GM04503 (cell line): ENCODE measurements around the gene OR4C5.
"Not testable (repeated sequence)": the region's sequence is repeated elsewhere in the genome, so short reads cannot be mapped to it uniquely, and the experiment has no call there.

ENCODE experiments used
- DNase-seq: peaks from one replicate; pipeline ENCODE4 v3.0.0-alpha.2; 2012; ENCODE audit warnings: low read depth

Gene OR4C5

GRCh38 chr11:48366365-48366764, at the start of gene OR4C5:
Gene OR4C5 (minus strand): TSS chr11:48366465. CDS start chr11:48366465, 0 bp downstream.
- no peak for DNase-seq

DNA sequence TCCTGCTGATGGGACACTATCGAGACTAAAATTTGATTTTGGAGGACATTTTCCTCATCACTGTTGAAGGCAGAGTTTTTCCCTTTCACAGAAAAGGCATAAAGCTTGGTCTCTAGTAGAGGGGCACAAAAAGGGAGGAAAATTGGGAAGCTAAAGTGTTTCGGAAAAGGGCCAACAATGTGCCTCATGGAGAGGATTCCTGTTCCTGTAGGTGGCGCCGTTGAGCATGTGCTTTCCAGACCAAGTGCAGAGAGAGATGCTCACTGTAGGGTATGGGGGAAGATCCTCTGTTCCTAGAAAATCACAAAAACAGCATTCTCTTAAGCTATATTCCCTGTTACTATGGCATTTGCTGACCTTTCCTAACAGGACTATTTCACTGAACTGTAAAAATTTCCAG, 18.4 kb upstream of the OR4C5 start:
- DNase-seq = no peak

DNA sequence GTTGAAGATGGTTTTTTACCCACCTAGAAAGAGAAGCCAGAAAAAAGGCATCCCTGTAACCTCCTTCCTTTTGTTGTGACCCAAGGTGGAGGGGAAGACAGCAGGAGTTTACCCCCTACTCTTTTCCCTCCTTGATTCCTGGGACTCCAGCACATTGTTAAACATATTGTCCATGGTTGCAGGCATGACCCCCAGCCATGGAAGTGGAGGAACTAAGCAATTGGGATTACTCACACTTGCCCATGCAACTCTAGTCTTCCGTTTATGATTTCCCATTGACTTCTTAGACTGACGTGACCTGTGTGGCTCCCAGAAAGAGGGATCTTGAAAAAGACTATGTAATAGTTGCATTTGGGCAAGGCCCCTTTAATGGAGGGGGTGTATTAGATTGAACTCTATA, 17.9 kb upstream of the OR4C5 start:
- not testable (repeated sequence) for DNase-seq

- DNase-seq = not testable (repeated sequence)
These were observed 5.0 kb downstream of the OR4C5 start for GRCh38 chr11:48361289-48361688.

- DNase-seq = no peak
These were observed 11.6 kb downstream of the OR4C5 start for GRCh38 chr11:48354677-48355076.

- DNase-seq = no peak
These were observed 12.3 kb downstream of the OR4C5 start for GRCh38 chr11:48354013-48354412.

DNA sequence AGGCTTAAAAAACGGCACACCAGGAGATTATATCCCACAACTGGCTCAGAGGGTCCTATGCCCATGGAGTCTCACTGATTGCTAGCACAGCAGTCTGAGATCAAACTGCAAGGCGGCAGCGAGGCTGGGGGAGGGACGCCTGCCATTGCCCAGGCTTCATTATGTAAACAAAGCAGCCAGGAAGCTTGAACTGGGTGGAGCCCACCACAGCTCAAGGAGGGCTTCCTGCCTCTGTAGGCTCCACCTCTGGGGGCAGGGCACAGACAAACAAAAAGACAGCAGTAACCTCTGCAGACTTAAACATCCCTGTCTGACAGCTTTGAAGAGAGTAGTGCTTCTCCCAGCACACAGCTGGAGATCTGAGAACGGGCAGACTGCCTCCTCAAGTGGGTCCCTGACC, 20.0 kb downstream of the OR4C5 start:
- not testable (repeated sequence) for DNase-seq

DNA sequence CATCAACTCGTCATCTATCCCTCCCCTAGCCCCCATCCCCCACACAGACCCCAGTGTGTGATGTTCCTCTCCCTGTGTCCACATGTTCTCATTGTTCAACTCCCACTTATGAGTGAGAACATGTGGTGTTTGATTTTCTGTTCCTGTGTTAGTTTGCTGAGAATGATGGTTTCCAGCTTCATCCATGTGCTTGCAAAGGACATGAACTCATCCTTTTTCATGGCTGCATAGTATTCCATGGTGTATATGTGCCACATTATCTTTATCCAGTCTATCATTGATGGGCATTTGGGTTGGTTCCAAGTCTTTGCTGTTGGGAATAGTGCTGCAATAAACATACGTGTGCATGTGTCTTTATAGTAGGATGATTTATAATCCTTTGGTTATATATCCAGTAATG, 23.8 kb downstream of the OR4C5 start:
- not testable (repeated sequence) for DNase-seq

DNA sequence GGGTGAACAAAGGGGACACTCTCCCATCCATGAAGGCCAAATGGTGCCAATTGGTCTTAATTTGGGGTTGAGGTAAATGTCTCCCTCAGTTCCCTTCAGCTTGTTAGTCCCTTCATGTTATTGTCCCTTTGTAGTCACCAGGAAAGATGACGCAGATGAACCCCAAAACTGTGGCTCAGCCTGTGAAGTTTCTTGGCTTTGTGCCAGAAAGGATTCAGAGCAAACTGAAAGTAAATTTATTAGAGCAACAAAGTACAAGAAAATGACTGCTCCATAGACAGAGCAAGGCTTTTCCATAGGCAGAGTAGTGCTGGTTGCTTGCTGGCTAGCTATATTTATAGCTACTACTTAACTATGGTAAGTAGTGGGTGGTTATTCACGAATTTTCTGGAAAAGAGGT, 24.8 kb downstream of the OR4C5 start:
- DNase-seq = no peak

GRCh38 chr11:48324620-48325019, 41.6 kb downstream of the OR4C5 start, which contains the start of gene OR4C3:
Gene OR4C3 (plus strand): TSS chr11:48324920. CDS start chr11:48325022, 102 bp downstream.
- DNase-seq = not testable (repeated sequence)

DNA sequence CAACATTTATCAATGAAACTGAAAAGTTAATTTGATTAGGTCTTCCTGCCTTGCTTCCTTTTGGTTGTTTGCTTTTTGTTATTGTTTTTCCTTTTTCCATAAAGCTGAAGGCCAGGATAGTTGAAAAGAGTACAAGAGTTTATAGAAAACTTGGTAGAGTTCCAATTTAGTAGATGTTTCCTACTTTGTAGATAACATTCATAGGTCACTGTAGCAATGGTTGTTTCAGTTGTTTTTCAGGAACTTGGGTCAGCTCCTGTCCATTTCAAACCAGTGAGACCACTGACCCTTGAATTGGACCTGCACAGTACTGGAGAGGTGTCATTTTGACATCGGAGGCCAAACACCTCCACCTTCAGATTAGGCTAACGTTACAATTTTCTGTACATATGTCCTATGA, 46.5 kb downstream of the OR4C5 start:
- not testable (repeated sequence) for DNase-seq
